GM12874 (cell line): Measurements from ENCODE around the gene LOC101059915.

Experiments used
- TF ChIP-seq, protein P1 (sequence below): IDR thresholded peaks from 2 replicates; pipeline ENCODE4 v1.5.1; 2011; ENCODE audit warnings: low read depth, mild to moderate bottlenecking, control low read depth, low read length, moderate library complexity; ENCODE audit not compliant: insufficient read depth

Gene LOC101059915

DNA sequence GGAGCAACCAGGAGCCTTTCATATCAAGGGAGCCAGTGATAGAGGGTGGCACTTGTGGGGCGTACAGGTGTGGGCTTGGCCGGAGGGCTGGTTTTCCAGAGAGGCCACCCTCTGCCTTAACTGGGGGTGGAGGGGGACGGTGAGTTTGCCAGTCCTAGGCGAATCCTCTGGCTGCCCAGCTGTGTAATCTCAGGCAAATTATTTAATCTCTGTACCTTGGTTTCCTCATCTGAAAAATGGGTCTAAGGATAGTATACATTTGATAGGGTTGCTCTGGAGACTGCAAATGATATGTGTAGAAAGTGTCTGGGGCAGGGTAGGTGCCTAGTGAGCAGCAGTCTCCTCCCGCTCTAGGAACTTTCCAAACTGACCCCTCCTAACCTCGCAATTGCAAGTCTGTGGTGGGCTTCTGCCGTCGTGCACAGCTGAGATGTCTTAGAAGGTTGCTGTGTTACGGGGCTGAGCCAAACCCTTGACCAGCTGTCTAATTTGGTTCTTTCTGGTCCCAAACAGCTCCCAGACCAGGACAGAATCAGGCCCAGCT is 45.2 kb upstream of the LOC101059915 start:
- TF ChIP-seq, protein P1, sequence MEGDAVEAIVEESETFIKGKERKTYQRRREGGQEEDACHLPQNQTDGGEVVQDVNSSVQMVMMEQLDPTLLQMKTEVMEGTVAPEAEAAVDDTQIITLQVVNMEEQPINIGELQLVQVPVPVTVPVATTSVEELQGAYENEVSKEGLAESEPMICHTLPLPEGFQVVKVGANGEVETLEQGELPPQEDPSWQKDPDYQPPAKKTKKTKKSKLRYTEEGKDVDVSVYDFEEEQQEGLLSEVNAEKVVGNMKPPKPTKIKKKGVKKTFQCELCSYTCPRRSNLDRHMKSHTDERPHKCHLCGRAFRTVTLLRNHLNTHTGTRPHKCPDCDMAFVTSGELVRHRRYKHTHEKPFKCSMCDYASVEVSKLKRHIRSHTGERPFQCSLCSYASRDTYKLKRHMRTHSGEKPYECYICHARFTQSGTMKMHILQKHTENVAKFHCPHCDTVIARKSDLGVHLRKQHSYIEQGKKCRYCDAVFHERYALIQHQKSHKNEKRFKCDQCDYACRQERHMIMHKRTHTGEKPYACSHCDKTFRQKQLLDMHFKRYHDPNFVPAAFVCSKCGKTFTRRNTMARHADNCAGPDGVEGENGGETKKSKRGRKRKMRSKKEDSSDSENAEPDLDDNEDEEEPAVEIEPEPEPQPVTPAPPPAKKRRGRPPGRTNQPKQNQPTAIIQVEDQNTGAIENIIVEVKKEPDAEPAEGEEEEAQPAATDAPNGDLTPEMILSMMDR: no peak

DNA sequence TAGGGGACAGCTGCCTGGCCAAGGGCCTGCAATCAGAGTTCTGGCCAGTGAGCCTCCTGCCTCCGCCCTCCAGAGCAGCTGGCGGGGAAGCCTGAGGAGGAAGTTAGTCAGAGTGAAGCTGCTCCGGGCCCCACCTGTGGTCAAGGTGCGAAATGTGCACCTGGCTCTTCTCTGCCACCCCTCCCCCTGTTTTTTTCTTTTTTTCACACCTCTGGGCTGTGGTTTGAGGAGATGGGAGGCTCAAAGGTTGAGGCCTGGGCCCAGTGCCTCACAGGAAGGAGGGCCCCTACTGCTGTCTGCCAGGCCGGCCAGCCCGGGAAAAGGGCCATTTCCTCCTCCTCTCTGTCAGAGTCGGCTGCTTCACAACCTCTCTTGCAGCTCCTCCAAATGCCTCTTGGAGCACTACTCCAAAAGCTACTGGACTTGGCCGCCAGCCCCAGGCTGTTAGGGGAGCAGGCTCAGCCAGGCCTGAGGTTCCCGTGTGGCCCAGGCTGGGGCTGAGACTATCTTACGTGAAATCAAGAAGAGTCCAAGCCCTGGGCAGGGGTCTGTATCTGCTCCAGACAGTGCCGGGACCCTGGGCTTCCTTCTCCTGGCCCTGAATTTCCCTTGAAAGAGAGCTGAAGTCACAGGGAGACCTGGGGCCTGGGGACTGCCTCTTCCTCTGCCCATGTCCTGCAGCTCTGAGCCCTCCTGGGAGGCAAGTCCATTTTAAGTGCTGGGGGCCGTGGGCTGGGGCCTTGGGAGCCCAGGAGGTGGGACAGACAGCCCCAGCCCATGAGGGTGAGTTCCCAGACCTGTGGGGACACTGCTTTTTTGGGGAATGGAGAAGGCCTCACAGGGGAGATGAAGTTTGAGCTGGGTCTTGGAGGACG is 44.5 kb upstream of the LOC101059915 start:
- TF ChIP-seq, protein P1: no peak

DNA sequence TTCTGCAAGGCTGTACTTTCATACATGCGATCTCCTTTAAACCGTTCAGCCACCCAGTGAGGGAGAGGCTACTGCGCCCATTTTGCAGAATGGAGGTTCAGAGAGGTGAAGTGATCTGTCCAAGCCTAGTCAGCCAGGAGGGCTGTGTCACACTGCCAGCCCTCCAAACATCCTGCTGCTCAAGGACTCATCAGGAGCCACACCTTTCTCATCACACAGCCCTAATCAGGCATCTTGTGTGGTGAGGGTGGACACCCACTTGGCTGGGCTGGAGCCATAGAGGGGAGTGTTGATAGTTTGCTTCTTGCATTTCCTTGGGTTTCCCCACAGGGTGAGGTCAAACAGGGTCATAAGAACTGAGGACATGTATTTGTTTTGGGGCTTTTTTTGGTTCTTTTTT is 43.6 kb upstream of the LOC101059915 start:
- TF ChIP-seq, protein P1: no peak

DNA sequence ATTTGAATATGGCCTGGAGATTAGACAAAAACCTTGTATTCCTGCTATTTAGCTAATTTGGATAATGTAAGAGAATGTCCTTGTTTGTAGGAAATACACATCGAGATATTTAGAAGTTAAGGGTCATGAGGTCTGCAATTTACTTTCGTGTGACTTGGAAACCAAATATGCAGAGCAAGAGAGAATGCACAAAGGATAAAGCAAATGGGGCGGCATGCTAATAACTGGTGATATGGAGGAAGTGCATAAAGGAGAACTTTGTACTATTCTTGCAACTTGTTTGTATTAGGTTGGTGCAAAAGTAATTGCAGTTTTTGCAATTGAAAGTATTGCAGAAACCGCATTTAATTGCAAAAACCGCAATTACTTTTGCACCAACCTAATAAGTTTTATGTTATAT is 41.9 kb upstream of the LOC101059915 start:
- TF ChIP-seq, protein P1: no peak

DNA sequence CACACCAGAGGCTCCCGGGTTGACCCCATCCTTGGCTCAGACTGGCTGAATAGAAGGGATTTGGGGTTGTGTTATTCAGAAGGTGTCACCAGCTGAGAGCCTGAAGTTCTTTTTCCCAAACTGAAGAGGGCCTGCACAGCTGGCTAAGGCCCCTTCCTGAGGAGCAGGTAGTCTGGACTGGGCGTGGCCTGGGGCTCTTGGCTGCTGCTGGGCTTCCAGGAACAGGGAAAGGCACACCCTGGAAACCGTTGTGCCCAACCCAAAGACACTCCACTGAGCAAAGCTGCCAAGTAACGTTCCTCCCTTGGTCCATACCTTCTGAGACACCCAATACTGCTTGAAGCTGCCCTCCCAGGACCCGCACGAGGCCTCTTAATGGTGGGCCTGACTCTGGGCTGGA is 40.8 kb upstream of the LOC101059915 start:
- TF ChIP-seq, protein P1: no peak

DNA sequence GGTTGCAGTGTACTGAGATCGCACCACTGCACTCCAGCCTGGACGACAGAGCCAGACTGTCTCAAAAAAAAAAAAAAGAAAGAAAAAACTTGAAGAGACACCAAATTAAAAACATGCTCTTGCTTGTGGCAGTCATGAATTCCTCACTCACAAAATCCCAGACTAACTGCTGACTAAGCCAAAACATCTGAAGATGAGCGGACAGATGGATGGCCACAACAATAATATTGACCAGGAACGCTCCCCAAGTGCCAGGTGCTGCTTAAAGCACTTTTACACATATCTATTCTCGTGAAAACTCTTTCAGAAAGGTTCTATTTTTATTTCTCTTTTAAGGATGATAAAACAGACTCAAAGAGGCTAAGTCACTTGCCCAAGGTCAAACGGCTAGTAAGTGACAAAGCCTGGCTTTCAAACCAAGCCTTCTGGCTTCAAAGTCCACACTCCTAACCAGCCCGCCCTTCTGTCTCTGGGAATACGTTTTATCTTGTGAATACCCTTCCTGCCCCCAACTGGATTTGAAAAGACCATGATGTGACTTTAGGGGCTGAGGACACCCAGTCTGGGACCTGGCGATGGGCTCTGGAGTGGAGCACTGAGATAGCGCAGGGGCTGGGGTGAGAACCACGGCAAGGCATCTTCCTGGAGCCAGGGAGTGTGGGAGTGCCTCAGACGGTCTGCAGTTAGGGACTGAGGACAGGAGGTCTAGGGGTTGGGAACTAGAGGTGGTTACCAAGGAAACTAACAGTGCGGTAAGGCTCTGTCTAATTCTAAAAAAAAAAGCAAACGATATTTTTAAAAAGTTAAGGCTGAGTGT is 39.5 kb upstream of the LOC101059915 start:
- TF ChIP-seq, protein P1: no peak

DNA sequence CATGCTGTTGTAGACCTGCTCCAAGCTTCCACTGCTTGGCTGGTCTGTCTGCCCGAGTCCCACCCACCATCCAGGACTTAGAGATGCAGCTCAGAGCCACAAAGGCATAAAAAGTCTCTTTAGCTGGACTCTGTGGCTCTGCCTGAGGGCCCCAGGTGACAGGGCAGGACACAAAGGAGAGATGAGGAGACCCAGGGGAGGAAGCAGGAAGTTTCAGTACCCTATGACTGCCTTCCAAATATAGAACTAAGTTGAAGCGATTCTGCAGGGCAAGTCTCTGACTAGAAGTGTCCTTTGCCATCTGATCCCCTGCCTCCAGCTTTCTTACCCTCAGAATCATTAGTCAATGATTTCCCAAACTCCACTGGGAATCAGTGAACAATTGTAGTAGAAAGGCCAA is 37.9 kb upstream of the LOC101059915 start:
- TF ChIP-seq, protein P1: no peak
